ENCODE data around the gene GJC2.

- TF ChIP-seq POLR2AphosphoS5 (IDR thresholded peaks at IDR 0.05) (no peak), CTCF (IDR thresholded peaks at IDR 0.05) (no peak)
Measured at GRCh38 chr1:228204958-228205357, 55.2 kb downstream of the GJC2 start.
